Medulla oblongata (tissue), 1 donor: Measurements from ENCODE around the gene SOSTDC1.
"Not testable (repeated sequence)": the region's sequence is repeated elsewhere in the genome, so short reads cannot be mapped to it uniquely, and the experiment has no call there.

ENCODE experiments used
- DNase-seq: peaks from one replicate; pipeline ENCODE4 v3.0.0-alpha.2; 2015; ENCODE audit errors: extremely low spot score

SOSTDC1 gene

GRCh38 chr7:16462431-16462889, 3.1 kb downstream of the SOSTDC1 start:
- no peak for DNase-seq

GRCh38 chr7:16460789-16461493, 4.6 kb downstream of the SOSTDC1 start:
- no peak for DNase-seq

GRCh38 chr7:16456303-16456702, 9.2 kb downstream of the SOSTDC1 start:
- DNase-seq = not testable (repeated sequence)

GRCh38 chr7:16455591-16455990, 9.9 kb downstream of the SOSTDC1 start:
- DNase-seq = no peak

GRCh38 chr7:16450366-16450765, 15.2 kb downstream of the SOSTDC1 start:
- DNase-seq = no peak

GRCh38 chr7:16447876-16448275, 17.7 kb downstream of the SOSTDC1 start:
- DNase-seq = no peak

- DNase-seq = no peak
These were observed 19.0 kb downstream of the SOSTDC1 start for GRCh38 chr7:16446508-16446907.

- not testable (repeated sequence) for DNase-seq
These were observed 21.7 kb downstream of the SOSTDC1 start for GRCh38 chr7:16443871-16444270.

- no peak for DNase-seq
These were observed 26.6 kb downstream of the SOSTDC1 start for GRCh38 chr7:16438988-16439387.

GRCh38 chr7:16436306-16436705, 29.2 kb downstream of the SOSTDC1 start:
- no peak for DNase-seq

GRCh38 chr7:16433568-16434122, 31.9 kb downstream of the SOSTDC1 start:
- no peak for DNase-seq

- DNase-seq = no peak
These were observed 33.2 kb downstream of the SOSTDC1 start for GRCh38 chr7:16432425-16432731.

- DNase-seq = peak; percentile 82
These were observed 33.7 kb downstream of the SOSTDC1 start for GRCh38 chr7:16431646-16432424.

GRCh38 chr7:16430133-16430532, 35.4 kb downstream of the SOSTDC1 start:
- DNase-seq = no peak

- no peak for DNase-seq
These were observed 36.9 kb downstream of the SOSTDC1 start for GRCh38 chr7:16428672-16429071.

GRCh38 chr7:16428182-16428581, 37.4 kb downstream of the SOSTDC1 start:
- DNase-seq = no peak

- DNase-seq = no peak
These were observed 41.8 kb downstream of the SOSTDC1 start for GRCh38 chr7:16423761-16424160.

- no peak for DNase-seq
These were observed 42.6 kb downstream of the SOSTDC1 start for GRCh38 chr7:16422917-16423316.

GRCh38 chr7:16422103-16422435, 43.5 kb downstream of the SOSTDC1 start:
- DNase-seq = no peak

- DNase-seq = peak; percentile 31
These were observed 44.0 kb downstream of the SOSTDC1 start, which contains the start of gene CRPPA for GRCh38 chr7:16421333-16422102. Gene CRPPA (minus strand): TSS chr7:16421538. CDS start chr7:16421322, 216 bp downstream.

GRCh38 chr7:16420649-16421332, 44.7 kb downstream of the SOSTDC1 start:
- peak; percentile 92 for DNase-seq

- no peak for DNase-seq
These were observed 45.2 kb downstream of the SOSTDC1 start for GRCh38 chr7:16420329-16420648.
